Keratinocyte (primary cell): ENCODE measurements around the gene STRIP1. TPM values are rescaled to one million over a fixed set of nuclear protein-coding genes. Genes with fewer than 3 reads are reported as not detected.

Source experiments
- DNase-seq: peaks from one replicate; pipeline ENCODE4 v3.0.0-alpha.2; 2011; ENCODE audit warnings: low read depth, missing footprints, low spot score
- FAIRE-seq: peaks from 2 replicates; lab custom pipeline; 2011; peaks lifted over from hg19 to GRCh38; lab: Jason Lieb, UNC
- H2AFZ ChIP-seq: 2 replicates; pipeline ENCODE4 v1.6.0; 2012; ENCODE audit warnings: low read length, control low read depth, inconsistent platforms; ENCODE audit not compliant: control insufficient read depth
- H3K27ac ChIP-seq: 2 replicates; pipeline ENCODE4 v1.5.1; 2011; ENCODE audit warnings: low read length; ENCODE audit not compliant: control insufficient read depth, insufficient read depth
- H3K27me3 ChIP-seq: 3 replicates; pipeline ENCODE4 v1.6.0; 2011; ENCODE audit warnings: low read length; ENCODE audit not compliant: control insufficient read depth, insufficient read depth; ENCODE audit errors: extremely low read depth
- H3K36me3 ChIP-seq, 2 experiments: 2 replicates in 1 of 2; 3 replicates in 1 of 2; pipeline ENCODE4 v1.5.1; 2011; ENCODE audit warnings: low read length in 2 of 2, mild to moderate bottlenecking in 1 of 2; ENCODE audit not compliant: control insufficient read depth in 2 of 2, insufficient read depth in 2 of 2; ENCODE audit errors: extremely low read depth in 1 of 2
- H3K4me1 ChIP-seq: 3 replicates; pipeline ENCODE4 v1.5.1; 2011; ENCODE audit warnings: low read length; ENCODE audit not compliant: control insufficient read depth, insufficient read depth; ENCODE audit errors: extremely low read depth
- H3K4me2 ChIP-seq: 3 replicates; pipeline ENCODE4 v1.6.0; 2011; ENCODE audit warnings: low read depth, low read length; ENCODE audit not compliant: control insufficient read depth, insufficient read depth; ENCODE audit errors: extremely low read depth
- H3K4me3 ChIP-seq, 3 experiments: fragments of 200-600 bp in 1 of 3; sonication (generic) in 1 of 3; 2 replicates in 2 of 3; 3 replicates in 1 of 3; pipeline ENCODE4 v1.5.1; 2011 to 2016; ENCODE audit warnings: low read length in 3 of 3, mild to moderate bottlenecking in 3 of 3, control low read depth in 2 of 3, inconsistent platforms in 1 of 3, low read depth in 1 of 3, mixed read lengths in 1 of 3, mixed run types in 1 of 3, moderate library complexity in 1 of 3; ENCODE audit not compliant: control insufficient read depth in 2 of 3, insufficient read depth in 2 of 3; ENCODE audit errors: extremely low read depth in 1 of 3
- H3K79me2 ChIP-seq: 2 replicates; pipeline ENCODE4 v1.6.0; 2012; ENCODE audit warnings: low read length; ENCODE audit not compliant: control insufficient read depth, insufficient read depth
- H3K9ac ChIP-seq: 3 replicates; pipeline ENCODE4 v1.6.0; 2011; ENCODE audit warnings: low read length; ENCODE audit not compliant: control insufficient read depth, insufficient read depth; ENCODE audit errors: extremely low read depth
- H3K9me1 ChIP-seq: 3 replicates; pipeline ENCODE4 v1.6.0; 2011; ENCODE audit warnings: low read length; ENCODE audit not compliant: control insufficient read depth, insufficient read depth; ENCODE audit errors: extremely low read depth
- H3K9me3 ChIP-seq: 2 replicates; pipeline ENCODE4 v1.5.1; 2012; ENCODE audit warnings: low read depth, low read length; ENCODE audit not compliant: control insufficient read depth
- H4K20me1 ChIP-seq: 3 replicates; pipeline ENCODE4 v1.6.0; 2011; ENCODE audit warnings: low read length; ENCODE audit not compliant: control insufficient read depth, insufficient read depth; ENCODE audit errors: extremely low read depth
- CTCF ChIP-seq, 3 experiments: IDR thresholded peaks in 1 of 3; conservative IDR thresholded peaks in 1 of 3; optimal IDR thresholded peaks in 1 of 3; 2 replicates in 2 of 3; 3 replicates in 1 of 3; pipeline versions ENCODE3 to v1.5.1; 2011; ENCODE audit warnings: low read length in 3 of 3, mild to moderate bottlenecking in 3 of 3, moderate library complexity in 2 of 3, control low read depth in 1 of 3, inconsistent platforms in 1 of 3; ENCODE audit not compliant: insufficient read depth in 2 of 3; ENCODE audit errors: extremely low read depth in 1 of 3
- EZH2 ChIP-seq: IDR thresholded peaks from one replicate; pipeline ENCODE4 v1.6.1; 2012; ENCODE audit warnings: inconsistent platforms, mild to moderate bottlenecking, low read length, moderate library complexity
- dilution Hi-C: fragments of 300-500 bp; cut with MboI; formaldehyde crosslinking; loops from one replicate; pipeline ENCODE4 v1.7.0; 2020; ENCODE audit warnings: low sequenced_read_pairs; ENCODE audit not compliant: extremely low pct_ligation_motif_present
- polyA plus RNA-seq, 5 experiments: library from polyadenylated mRNA; depleted of rRNA in 3 of 5; stranded (reverse) in 3 of 5; stranded (forward) in 1 of 5; unstranded in 1 of 5; fragments of >200 nt; gene quantifications; 1 replicate in 1 of 5; 2 replicates in 3 of 5; 3 replicates in 1 of 5; pipeline versions ENCODE4 v1.2.1 to v1.2.3, GENCODE V29; 2011 to 2012; ENCODE audit warnings: missing spikeins in 2 of 5, low read depth in 1 of 5, low replicate concordance in 1 of 5

STRIP1 gene
- polyA plus RNA-seq, 1 donor (not counting 4 experiments of a cell fraction or from before 2014, with no cell fraction given), result 24.6 TPM

GRCh38 chr1:110070671-110071242, 36.3 kb downstream of the STRIP1 start, which contains the start of gene ALX3:
Gene ALX3, minus strand, starts transcription at chr1:110070672. Its CDS starts 60 bp downstream, at chr1:110070612.
- no peak for TF ChIP-seq CTCF (optimal IDR thresholded peaks at IDR 0.05 in 1 of 3, IDR thresholded peaks at IDR 0.05 in 1 of 3, conservative IDR thresholded peaks at IDR 0.05 in 1 of 3; ENCODE audit: extremely low read depth in 1 of 3, insufficient read depth in 2 of 3, low read length in 3 of 3)
- TF ChIP-seq EZH2, result peak; percentile 26
- dilution Hi-C loops, result no loop called here
- no peak within 1 kb of the TSS for H3K4me3 ChIP-seq
- no peaks in the 10 kb centered on the region for H3K36me3 ChIP-seq
- no peaks in the 10 kb centered on the region for H3K79me2 ChIP-seq
- no peaks in the 10 kb centered on the region for H3K4me1 ChIP-seq
- DNase-seq (no peak), FAIRE-seq (no peak)
- peaks cover 9% of the 10 kb centered on the region for H3K9me3 ChIP-seq
- no peak within 1 kb of the TSS for H2AFZ ChIP-seq
- no peaks in the 10 kb centered on the region for H4K20me1 ChIP-seq
- H3K9ac ChIP-seq, result no peak within 1 kb of the TSS
- no peak within 1 kb of the TSS for H3K4me2 ChIP-seq
- no peaks in the 10 kb centered on the region for H3K9me1 ChIP-seq
- H3K27ac ChIP-seq, result no peak within 1 kb of the TSS
- H3K27me3 ChIP-seq, result peaks cover 79% of the 10 kb centered on the region

GRCh38 chr1:110074166-110074565, 39.7 kb downstream of the STRIP1 start:
- no peak overlapping the region for H2AFZ ChIP-seq
- H3K36me3 ChIP-seq, result no peaks in the 10 kb centered on the region
- no peak overlapping the region for H3K4me2 ChIP-seq
- H3K27ac ChIP-seq, result no peak overlapping the region
- no peaks in the 10 kb centered on the region for H3K79me2 ChIP-seq
- dilution Hi-C loops, result no loop called here
- H3K4me1 ChIP-seq, result no peaks in the 10 kb centered on the region
- H4K20me1 ChIP-seq, result no peaks in the 10 kb centered on the region
- H3K27me3 ChIP-seq, result peaks cover 58% of the 10 kb centered on the region
- FAIRE-seq (no peak), DNase-seq (no peak)
- TF ChIP-seq CTCF (optimal IDR thresholded peaks at IDR 0.05 in 1 of 3, IDR thresholded peaks at IDR 0.05 in 1 of 3, conservative IDR thresholded peaks at IDR 0.05 in 1 of 3; ENCODE audit: extremely low read depth in 1 of 3, insufficient read depth in 2 of 3, low read length in 3 of 3), result no peak
- no peak for TF ChIP-seq EZH2
- H3K4me3 ChIP-seq, result no peak overlapping the region
- H3K9ac ChIP-seq, result no peak overlapping the region
- H3K9me3 ChIP-seq, result no peaks in the 10 kb centered on the region
- H3K9me1 ChIP-seq, result no peaks in the 10 kb centered on the region
